Endothelial cell of umbilical vein (primary cell): ENCODE results near the gene CDH22.

Source experiments
- POLR2AphosphoS5 ChIP-seq: IDR thresholded peaks from 2 replicates; pipeline ENCODE4 v1.6.1; 2012; ENCODE audit warnings: low read depth, mild to moderate bottlenecking, control low read depth, low read length, moderate library complexity; ENCODE audit not compliant: insufficient read depth
- TF ChIP-seq, protein P1 (sequence below), 2 donors: IDR thresholded peaks; 1 replicate in 1 of 2; 2 replicates in 1 of 2; pipeline ENCODE4 v1.5.1; 2011; ENCODE audit warnings: low read length in 2 of 2, mild to moderate bottlenecking in 2 of 2, moderate library complexity in 2 of 2, control low read depth in 1 of 2, inconsistent platforms in 1 of 2, low read depth in 1 of 2; ENCODE audit not compliant: insufficient read depth in 1 of 2; ENCODE audit errors: extremely low read depth in 1 of 2

DNA sequence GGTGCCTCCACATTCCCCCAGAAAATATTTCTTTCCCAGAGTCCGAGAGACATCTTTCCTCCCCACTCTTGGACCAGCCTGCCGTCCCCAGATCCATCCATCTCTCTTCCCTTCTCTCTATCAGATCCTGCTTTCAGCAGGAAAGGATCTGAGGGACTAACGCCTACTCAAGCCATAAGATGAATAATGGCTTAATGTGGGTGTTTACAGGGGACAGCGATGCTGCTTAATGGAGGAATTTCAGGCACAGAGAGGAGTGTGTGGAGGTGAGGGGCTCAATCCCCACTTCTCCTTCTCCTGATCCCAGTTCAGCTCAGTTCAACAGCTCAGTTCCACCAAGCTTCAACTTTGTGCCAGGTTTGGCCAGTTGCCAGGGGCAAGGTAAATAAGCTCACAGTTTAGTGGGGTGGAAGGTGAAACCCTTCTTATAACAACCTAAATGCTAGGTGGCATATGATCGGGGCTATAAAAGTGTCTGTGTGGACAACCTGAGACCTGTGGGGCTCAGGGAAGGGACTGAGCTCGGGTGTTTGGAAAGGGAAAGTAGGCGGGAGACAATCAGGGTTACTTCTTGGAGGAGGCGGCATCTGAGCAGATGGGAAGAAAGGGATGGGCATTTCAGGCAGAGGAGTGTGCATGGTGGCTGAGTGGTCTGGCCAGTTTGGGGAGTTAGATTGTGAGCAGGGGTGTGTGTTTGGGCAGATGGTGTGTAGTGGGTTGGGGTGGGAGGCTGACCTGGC lies 55.8 kb downstream of the CDH22 start:
- TF ChIP-seq, protein P1, sequence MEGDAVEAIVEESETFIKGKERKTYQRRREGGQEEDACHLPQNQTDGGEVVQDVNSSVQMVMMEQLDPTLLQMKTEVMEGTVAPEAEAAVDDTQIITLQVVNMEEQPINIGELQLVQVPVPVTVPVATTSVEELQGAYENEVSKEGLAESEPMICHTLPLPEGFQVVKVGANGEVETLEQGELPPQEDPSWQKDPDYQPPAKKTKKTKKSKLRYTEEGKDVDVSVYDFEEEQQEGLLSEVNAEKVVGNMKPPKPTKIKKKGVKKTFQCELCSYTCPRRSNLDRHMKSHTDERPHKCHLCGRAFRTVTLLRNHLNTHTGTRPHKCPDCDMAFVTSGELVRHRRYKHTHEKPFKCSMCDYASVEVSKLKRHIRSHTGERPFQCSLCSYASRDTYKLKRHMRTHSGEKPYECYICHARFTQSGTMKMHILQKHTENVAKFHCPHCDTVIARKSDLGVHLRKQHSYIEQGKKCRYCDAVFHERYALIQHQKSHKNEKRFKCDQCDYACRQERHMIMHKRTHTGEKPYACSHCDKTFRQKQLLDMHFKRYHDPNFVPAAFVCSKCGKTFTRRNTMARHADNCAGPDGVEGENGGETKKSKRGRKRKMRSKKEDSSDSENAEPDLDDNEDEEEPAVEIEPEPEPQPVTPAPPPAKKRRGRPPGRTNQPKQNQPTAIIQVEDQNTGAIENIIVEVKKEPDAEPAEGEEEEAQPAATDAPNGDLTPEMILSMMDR (IDR thresholded peaks at IDR 0.05; ENCODE audit: extremely low read depth in 1 of 2, insufficient read depth in 1 of 2, low read depth in 1 of 2, low read length in 2 of 2) = no peak
- no peak for TF ChIP-seq POLR2AphosphoS5
